K562 (cell line): ENCODE data around the gene NBPF6. TPM values are rescaled to one million over a fixed set of nuclear protein-coding genes. Genes with fewer than 3 reads are reported as not detected.

ENCODE experiments used
- ARNT ChIP-seq, 2 experiments: fragments of 450-650 bp; IDR thresholded peaks; 2 replicates each; pipeline ENCODE4 v1.6.1; 2016; ENCODE audit warnings: mild to moderate bottlenecking in 1 of 2
- BRD9 ChIP-seq: fragments of 450-650 bp; IDR thresholded peaks from 2 replicates; pipeline ENCODE4 v1.6.1; 2018; ENCODE audit warnings: low read depth; ENCODE audit not compliant: partially characterized antibody
- CEBPB ChIP-seq: fragments of 450-650 bp; IDR thresholded peaks from 2 replicates; pipeline ENCODE4 v1.6.1; 2016; ENCODE audit warnings: missing genetic modification characterization, missing compliant biosample characterization
- FOSL1 ChIP-seq: fragments of 200-800 bp; sonication (Bioruptor generic); conservative IDR thresholded peaks from 2 replicates; pipeline ENCODE4 v1.6.1; 2016; ENCODE audit warnings: missing genetic modification characterization, missing compliant biosample characterization
- MEF2D ChIP-seq: conservative IDR thresholded peaks from 2 replicates; pipeline ENCODE4 v1.6.1; 2016; ENCODE audit warnings: low read depth, missing genetic modification characterization, missing compliant biosample characterization
- POLR2H ChIP-seq: IDR thresholded peaks from 2 replicates; pipeline ENCODE4 v1.6.1; 2016; ENCODE audit warnings: missing genetic modification characterization, low read depth, mild to moderate bottlenecking, control low read depth, missing compliant biosample characterization, moderate library complexity
- SMC3 ChIP-seq: conservative IDR thresholded peaks from 2 replicates; pipeline ENCODE4 v1.6.1; 2011; ENCODE audit warnings: low read depth, low read length, improper control_type of control experiment; ENCODE audit not compliant: insufficient read depth
- SNIP1 ChIP-seq: fragments of 450-650 bp; IDR thresholded peaks from 2 replicates; pipeline ENCODE4 v1.7.1; 2017; ENCODE audit warnings: low read depth, mild to moderate bottlenecking
- TEAD4 ChIP-seq, 2 experiments: sonication (generic) in 1 of 2; formaldehyde crosslinking in 1 of 2; IDR thresholded peaks; 2 replicates each; pipeline versions ENCODE4 v1.6.1 to v1.8.0; 2012 to 2022; ENCODE audit warnings: borderline replicate concordance in 1 of 2, inconsistent platforms in 1 of 2, low read length in 1 of 2, mild to moderate bottlenecking in 1 of 2, missing genetic modification reagents in 1 of 2
- ZNF79 ChIP-seq: fragments of 250-450 bp; sonication (Bioruptor Pico); IDR thresholded peaks from 2 replicates; pipeline ENCODE4 v1.4.0; 2020; ENCODE audit warnings: low read depth, mild to moderate bottlenecking, moderate library complexity
- polyA plus RNA-seq, 8 experiments: library from polyadenylated mRNA; depleted of rRNA in 4 of 8; stranded (reverse) in 5 of 8; unstranded in 3 of 8; fragments of >200 nt; fragmentation: Nextera tagmentation in 2 of 8; fragmentation: Illumina TruSeq in 1 of 8; extraction: Ambion mirVana in 2 of 8; extraction: Trizol in 1 of 8; gene quantifications; 2 replicates each; pipeline versions ENCODE4 v1.2.1 to v1.2.3, GENCODE V29; 2011 to 2014; ENCODE audit warnings: inconsistent platforms in 1 of 8, missing spikeins in 1 of 8
- total RNA-seq, 7 experiments: library from RNA; depleted of rRNA in 6 of 7; stranded (reverse); fragments of >200 nt in 6 of 7; fragmentation: Illumina TruSeq in 2 of 7; extraction: Trizol in 2 of 7; gene quantifications; 2 replicates each; pipeline versions ENCODE4 v1.2.1 to v1.2.3, GENCODE V29; 2011 to 2021; ENCODE audit warnings: low replicate concordance in 1 of 7
- TF ChIP-seq, protein P1 (sequence below): fragments of 450-650 bp; IDR thresholded peaks from 2 replicates; pipeline ENCODE4 v1.6.1; 2017; ENCODE audit warnings: antibody characterized with exemption, mild to moderate bottlenecking

The NBPF6 gene
- total and polyA plus RNA-seq, 9 of the 15 experiments (the other 6 are each of a cell fraction or from before 2014, with no cell fraction given), result 2.7 to 10.0 (median 6.0) TPM

DNA sequence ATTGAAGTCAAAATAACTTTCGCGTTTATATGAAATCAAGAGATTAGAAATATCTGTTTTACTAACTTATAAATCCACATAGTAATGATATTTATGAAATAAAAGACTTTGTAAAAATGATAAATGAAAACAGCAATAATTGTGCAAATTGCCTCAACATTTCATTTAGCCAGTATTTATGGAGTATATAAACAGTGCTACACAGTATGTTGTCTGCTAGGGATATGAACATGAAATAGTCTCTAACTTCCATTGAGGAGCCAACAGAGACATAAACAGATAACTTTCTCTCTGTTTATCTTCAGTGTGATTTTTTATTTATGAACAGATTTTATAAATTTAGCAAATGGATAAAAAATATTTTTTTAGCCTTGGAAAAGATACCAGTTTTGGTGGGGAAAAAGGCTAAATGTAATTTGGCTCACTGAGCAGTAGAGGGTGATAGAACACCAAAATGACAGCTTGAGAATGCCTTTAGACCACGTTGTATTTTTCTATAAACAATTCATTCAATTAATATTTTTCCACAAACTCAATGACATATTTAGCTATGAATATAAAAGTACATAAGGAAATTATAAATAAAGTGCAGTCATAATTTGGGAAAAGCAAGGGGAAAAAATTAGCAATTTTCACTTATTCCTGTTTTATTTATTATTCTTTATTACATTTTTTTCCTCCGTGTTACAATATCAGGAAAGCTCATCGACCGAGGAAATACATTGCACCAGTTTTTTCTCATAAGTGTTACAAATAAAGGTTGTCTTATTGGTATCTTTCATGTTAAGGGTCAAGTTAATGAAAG is 62.3 kb downstream of the NBPF6 start (continued):
- TF ChIP-seq, protein P1, sequence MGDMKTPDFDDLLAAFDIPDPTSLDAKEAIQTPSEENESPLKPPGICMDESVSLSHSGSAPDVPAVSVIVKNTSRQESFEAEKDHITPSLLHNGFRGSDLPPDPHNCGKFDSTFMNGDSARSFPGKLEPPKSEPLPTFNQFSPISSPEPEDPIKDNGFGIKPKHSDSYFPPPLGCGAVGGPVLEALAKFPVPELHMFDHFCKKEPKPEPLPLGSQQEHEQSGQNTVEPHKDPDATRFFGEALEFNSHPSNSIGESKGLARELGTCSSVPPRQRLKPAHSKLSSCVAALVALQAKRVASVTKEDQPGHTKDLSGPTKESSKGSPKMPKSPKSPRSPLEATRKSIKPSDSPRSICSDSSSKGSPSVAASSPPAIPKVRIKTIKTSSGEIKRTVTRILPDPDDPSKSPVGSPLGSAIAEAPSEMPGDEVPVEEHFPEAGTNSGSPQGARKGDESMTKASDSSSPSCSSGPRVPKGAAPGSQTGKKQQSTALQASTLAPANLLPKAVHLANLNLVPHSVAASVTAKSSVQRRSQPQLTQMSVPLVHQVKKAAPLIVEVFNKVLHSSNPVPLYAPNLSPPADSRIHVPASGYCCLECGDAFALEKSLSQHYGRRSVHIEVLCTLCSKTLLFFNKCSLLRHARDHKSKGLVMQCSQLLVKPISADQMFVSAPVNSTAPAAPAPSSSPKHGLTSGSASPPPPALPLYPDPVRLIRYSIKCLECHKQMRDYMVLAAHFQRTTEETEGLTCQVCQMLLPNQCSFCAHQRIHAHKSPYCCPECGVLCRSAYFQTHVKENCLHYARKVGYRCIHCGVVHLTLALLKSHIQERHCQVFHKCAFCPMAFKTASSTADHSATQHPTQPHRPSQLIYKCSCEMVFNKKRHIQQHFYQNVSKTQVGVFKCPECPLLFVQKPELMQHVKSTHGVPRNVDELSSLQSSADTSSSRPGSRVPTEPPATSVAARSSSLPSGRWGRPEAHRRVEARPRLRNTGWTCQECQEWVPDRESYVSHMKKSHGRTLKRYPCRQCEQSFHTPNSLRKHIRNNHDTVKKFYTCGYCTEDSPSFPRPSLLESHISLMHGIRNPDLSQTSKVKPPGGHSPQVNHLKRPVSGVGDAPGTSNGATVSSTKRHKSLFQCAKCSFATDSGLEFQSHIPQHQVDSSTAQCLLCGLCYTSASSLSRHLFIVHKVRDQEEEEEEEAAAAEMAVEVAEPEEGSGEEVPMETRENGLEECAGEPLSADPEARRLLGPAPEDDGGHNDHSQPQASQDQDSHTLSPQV, result peak; percentile 50; the same call in 1 of the 2 replicates
- no peak; the same call in 1 of the 2 replicates for TF ChIP-seq FOSL1 (tag)
- no peak for TF ChIP-seq CEBPB (tag)
- 0 out of 2 replicates have a peak, but pooled peaks have one; percentile 44 for TF ChIP-seq POLR2H (tag)
- no peak for TF ChIP-seq MEF2D (tag)
- no peak for TF ChIP-seq ARNT (IDR thresholded peaks at IDR 0.05)
- no peak for TF ChIP-seq SNIP1
- TF ChIP-seq SMC3, result peak; percentile 90
- peak; percentile 76 for TF ChIP-seq BRD9
- no peak for TF ChIP-seq ZNF79 (CRISPR knock-in tag)
- peak; percentile 17; the same call in 1 of the 2 replicates for TF ChIP-seq TEAD4 (IDR thresholded peaks at IDR 0.05; ENCODE audit: low read length)
- no peak for TF ChIP-seq TEAD4 (CRISPR knock-in tag; IDR thresholded peaks at IDR 0.05; ENCODE audit: borderline replicate concordance)
